Posterior vena cava (tissue), 2 donors: Measurements from ENCODE around the gene MRS2. TPM values are rescaled to one million over a fixed set of nuclear protein-coding genes. Genes with fewer than 3 reads are reported as not detected.
A peak's percentile ranks its signal among the peaks of the same experiment; 100 is the strongest.
"Not testable (repeated sequence)": the region's sequence is repeated elsewhere in the genome, so short reads cannot be mapped to it uniquely, and the experiment has no call there.

Experiments used
- DNase-seq: peaks from one replicate; pipeline ENCODE4 v3.0.0-alpha.2; 2020; ENCODE audit warnings: low spot score
- intact Hi-C, 2 donors: fragments of 100-400 bp; cut with DNase I; formaldehyde crosslinking; loops; one replicate each; pipeline versions ENCODE4 v1.14.1 to v1.14.2; 2022 to 2023
- long read RNA-seq, 2 donors: library from polyadenylated mRNA; unstranded; transcript quantifications; one replicate each; pipeline ENCODE4 v2.0.0, GENCODE V29; 2020 to 2021
- total RNA-seq, 2 donors: library from RNA; stranded (reverse); fragmentation: NEBNext Ultra II Directional; extraction: Animal tissue kit (Norgen Biotek cat#: 25700); gene quantifications; one replicate each; pipeline ENCODE4 v1.2.1, GENCODE V29; 2021
- donor health status: DM: yes; HTN: yes; CAD: no.
- donor health status: DM: yes; HTN: yes; CAD: no.

The MRS2 gene, protein sequence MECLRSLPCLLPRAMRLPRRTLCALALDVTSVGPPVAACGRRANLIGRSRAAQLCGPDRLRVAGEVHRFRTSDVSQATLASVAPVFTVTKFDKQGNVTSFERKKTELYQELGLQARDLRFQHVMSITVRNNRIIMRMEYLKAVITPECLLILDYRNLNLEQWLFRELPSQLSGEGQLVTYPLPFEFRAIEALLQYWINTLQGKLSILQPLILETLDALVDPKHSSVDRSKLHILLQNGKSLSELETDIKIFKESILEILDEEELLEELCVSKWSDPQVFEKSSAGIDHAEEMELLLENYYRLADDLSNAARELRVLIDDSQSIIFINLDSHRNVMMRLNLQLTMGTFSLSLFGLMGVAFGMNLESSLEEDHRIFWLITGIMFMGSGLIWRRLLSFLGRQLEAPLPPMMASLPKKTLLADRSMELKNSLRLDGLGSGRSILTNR
- total RNA-seq = 10 to 100 TPM; 13.6 to 17.6 TPM
- long read RNA-seq, donor 1, partial matches to known transcripts = 1 of 8 reads
- long read RNA-seq, donor 1, other reads (novel, unspliced or antisense) = 2 of 8 reads
- long read RNA-seq, donor 2, transcript MRS2-202 (10 exons, 1,740 nt) = minor isoform, 7 of 27 reads
- long read RNA-seq, donor 2, transcript MRS2-203 (11 exons, 3,313 nt) = major isoform, 11 of 27 reads
- long read RNA-seq, donor 2, partial matches to known transcripts = 2 of 27 reads
- long read RNA-seq, donor 2, other reads (novel, unspliced or antisense) = 6 of 27 reads

GRCh38 chr6:24402697-24403500 lies at the start of gene MRS2:
Gene MRS2, plus strand, starts transcription at chr6:24402936. Its CDS starts 111 bp downstream, at chr6:24403047.
- intact Hi-C loops = no loop called here
- peak; percentile 93 for DNase-seq

DNA sequence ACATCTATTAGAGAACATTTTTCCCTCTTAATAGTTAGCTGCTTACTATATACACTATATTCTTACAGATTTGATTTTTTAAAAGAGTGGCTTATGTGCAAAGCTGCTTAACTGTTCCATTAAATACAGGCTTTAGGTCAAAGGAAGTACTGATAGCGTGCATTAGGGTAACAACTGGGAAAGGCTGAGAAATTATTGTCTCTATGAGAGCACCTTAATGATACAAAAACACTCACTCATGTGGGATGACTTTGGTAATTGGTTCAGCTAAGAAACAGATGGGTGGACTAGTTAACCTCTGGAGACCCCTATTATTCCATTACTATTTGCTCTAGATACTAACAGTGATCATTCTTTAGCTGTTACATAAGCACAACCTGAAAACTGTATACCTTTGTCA lies 48.9 kb upstream of the MRS2 start:
- intact Hi-C loops = no loop called here
- no peak for DNase-seq

DNA sequence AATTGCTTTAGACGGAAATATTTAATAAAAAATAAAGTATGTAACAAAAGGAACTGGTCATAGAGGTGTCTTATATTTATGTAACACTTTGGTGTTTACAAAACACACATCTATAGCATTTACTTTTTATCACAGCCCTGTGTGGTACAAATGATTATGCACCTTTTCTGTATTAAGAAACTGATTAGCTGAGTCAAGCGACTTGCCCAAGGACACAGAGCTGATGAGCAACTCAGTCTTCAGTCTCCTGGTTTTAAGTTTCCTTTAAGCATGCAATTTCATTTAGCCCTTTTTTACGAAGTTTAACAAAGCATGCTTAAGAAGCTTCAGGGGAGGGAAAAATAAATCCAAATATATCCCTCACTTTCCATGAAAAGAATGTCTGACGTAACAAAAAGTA lies 47.3 kb upstream of the MRS2 start:
- no peak for DNase-seq
- intact Hi-C loops = no loop called here

GRCh38 chr6:24356310-24356973 lies 46.3 kb upstream of the MRS2 start:
- DNase-seq = no peak
- intact Hi-C loops = no loop called here

GRCh38 chr6:24357336-24358218 lies 45.2 kb upstream of the MRS2 start, which contains the start of gene DCDC2:
Gene DCDC2, minus strand, starts transcription at chr6:24358059. Its CDS starts 309 bp downstream, at chr6:24357750.
- intact Hi-C loops = no loop called here
- peak; percentile 81 for DNase-seq

DNA sequence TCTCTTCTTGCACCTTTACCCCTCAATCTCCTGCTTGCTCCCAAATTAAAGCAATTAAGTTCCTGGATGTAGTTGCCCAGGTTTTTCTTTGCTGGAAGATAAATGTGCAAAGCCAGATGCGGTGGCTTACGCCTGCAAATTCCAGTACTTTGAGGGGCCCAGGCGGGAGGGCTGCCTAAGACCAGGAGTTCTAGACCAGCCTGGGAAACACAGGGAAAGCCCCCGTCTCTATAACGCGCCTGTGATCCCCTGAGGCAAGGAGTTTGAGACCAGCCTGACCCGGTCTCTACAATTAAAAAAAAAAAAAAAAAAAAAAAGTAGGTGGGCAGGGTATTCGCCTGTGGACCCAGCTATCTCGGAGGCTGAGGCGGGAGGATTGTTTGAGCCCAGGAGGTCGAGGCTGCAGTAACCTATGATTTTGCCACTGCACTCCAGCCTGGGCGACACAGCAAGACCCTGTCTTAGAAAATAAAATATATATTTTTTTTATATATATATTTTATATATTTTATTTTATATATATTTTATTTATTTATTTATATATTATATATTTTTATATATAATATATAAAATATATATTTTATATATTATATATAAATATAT lies 44.4 kb upstream of the MRS2 start:
- DNase-seq = no peak
- intact Hi-C loops = no loop called here

DNA sequence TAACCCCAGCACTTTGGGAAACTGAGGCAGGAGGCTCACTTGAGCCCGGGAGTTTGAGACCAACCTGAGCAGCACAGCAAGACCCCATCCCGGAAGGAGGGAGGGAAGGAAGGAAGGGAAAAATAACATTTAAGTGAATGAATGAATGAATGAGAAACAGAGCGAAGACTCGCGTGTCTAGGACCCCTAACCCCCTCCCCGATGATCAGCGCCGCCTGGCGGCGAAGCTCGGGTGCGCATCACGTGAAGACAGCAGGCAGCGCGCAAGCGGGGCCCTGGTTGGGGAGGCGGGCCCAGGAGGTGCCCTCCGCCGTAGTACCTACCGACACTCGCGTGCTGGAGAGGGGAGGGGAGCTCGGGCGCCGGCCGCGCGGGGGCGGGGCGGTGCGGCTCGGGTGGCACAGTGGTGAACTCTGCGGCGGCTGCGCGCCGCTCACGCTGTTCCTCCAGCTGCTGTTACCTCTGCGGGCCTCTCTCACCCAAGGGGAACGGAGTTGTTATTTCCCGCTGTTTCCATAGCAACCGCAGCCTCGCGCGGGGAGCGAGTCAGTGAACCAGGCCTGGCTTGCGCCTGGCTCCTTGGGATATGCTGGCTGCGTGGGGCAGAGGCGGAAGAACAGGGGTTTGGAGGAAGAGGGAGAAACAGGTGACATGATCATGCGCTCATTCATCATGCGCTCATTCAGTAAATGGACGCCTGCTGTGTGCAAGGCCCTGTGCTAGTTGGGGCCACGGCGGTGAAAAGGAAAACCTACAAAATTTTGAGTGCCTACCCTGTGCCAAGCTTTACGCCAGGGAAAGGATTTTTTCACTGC lies 42.9 kb upstream of the MRS2 start:
- intact Hi-C loops = no loop called here
- DNase-seq = peak; percentile 89

DNA sequence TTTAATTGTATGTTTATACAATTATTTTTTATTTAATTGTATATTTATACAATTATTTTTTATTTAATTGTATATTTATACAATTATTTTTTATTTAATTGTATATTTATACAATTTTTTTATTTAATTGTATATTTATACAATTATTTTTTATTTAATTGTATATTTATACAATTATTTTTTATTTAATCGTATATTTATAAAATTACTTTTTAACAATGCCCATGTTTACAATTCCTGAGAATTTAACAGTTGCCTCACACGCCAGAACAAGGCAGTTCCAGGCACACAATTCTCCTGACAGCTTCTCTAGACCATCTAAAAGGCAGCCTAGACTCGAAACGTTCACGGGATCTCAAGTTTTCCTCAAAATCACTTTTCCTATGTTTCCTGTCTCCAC lies 40.4 kb upstream of the MRS2 start:
- DNase-seq, intact Hi-C loops: not testable (repeated sequence)

DNA sequence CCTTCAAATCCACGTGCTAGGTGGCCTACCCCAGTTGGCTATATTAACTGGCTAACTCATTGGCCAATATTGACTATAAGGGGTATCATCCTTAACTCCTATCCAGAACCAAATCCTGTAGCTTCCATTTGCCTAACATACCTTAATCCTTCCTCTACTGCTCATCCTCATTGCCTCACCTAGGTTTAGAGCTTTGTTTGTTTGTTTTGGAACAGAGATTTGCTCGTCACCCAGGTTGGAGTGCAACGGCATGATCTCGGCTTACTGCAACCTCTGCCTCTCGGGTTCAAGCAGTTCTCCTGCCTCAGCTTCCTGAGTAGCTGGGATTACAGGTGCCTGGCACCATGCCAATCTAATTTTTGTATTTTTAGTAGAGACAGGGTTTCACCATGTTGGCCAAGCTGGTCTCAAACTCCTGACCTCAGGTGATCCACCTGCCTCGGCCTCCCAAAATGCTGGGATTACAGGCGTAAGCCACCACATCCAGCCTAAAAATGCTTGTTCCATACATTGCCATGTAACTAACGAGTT lies 37.6 kb upstream of the MRS2 start:
- intact Hi-C loops, DNase-seq: not testable (repeated sequence)

- DNase-seq = no peak
- intact Hi-C loops = no loop called here
Observed at GRCh38 chr6:24374612-24375011, 28.1 kb upstream of the MRS2 start.

GRCh38 chr6:24376871-24377270 lies 25.9 kb upstream of the MRS2 start:
- intact Hi-C loops = no loop called here
- no peak for DNase-seq

DNA sequence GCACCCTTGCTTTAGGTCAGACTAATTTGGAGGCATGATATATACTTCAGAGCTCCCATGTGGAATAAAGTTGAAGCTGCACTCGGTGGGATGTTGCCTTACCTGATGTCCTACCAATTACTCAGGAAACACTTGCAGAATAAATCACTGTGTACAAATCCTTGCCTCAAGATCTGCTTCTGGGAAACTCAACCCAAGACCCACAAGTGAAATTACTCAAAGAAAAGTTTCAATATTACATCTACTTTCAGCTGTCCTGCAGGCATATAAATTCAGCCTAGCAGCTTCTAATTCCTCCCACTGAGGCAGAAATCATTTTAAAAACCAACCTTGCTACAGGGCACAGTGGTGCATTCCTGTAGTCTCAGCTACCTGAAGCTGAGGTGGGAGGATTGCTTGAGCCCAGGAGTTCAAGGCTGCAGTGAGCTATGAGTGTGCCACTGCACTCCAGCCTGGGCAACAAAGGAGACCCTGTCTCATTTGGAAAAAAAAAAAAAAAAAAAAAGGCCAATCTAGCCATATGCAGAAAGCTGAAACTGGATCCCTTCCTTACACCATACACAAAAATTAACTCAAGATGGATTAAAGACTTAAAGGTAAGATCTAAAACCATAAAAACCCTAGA lies 24.2 kb upstream of the MRS2 start:
- intact Hi-C loops = no loop called here
- DNase-seq = no peak

- intact Hi-C loops = no loop called here
- DNase-seq = no peak
Observed at GRCh38 chr6:24381476-24382219, 21.1 kb upstream of the MRS2 start.

- no peak for DNase-seq
Observed at GRCh38 chr6:24382220-24382540, 20.6 kb upstream of the MRS2 start.

GRCh38 chr6:24382891-24383494 lies 19.7 kb upstream of the MRS2 start:
- DNase-seq, intact Hi-C loops: not testable (repeated sequence)

More at GRCh38 chr6:24382220-24382540, 20.6 kb upstream of the MRS2 start:
- intact Hi-C loops = no loop called here
